HUES64 (cell line): Measurements from ENCODE around the gene MSX1.

Experiments used
- H3K27ac ChIP-seq: 2 replicates; pipeline ENCODE4 v1.7.0; 2013; ENCODE audit warnings: low read depth, low read length, inconsistent platforms
- H3K27me3 ChIP-seq: 2 replicates; pipeline ENCODE4 v1.6.1; 2013; ENCODE audit warnings: mild to moderate bottlenecking, low read length; ENCODE audit not compliant: insufficient read depth
- H3K36me3 ChIP-seq: 2 replicates; pipeline ENCODE4 v1.6.1; 2013; ENCODE audit warnings: mild to moderate bottlenecking, low read length; ENCODE audit not compliant: insufficient read depth
- H3K4me1 ChIP-seq: 2 replicates; pipeline ENCODE4 v1.6.1; 2013; ENCODE audit warnings: mild to moderate bottlenecking, low read length, moderate library complexity; ENCODE audit not compliant: insufficient read depth
- H3K4me3 ChIP-seq: 2 replicates; pipeline ENCODE4 v1.5.1; 2013; ENCODE audit warnings: mild to moderate bottlenecking, low read length, moderate library complexity
- H3K9ac ChIP-seq: 2 replicates; pipeline ENCODE4 v1.6.1; 2013; ENCODE audit warnings: mild to moderate bottlenecking, low read depth, low read length
- H3K9me3 ChIP-seq: 2 replicates; pipeline ENCODE4 v1.6.1; 2013; ENCODE audit warnings: low read depth, low read length; ENCODE audit not compliant: insufficient read depth
- WGBS: fragments of 150-250, 120-280 bp; methylation state at CpG from one replicate; pipeline ENCODE4 v1.1.7; 2013; ENCODE audit warnings: missing lambda C conversion rate; 5-methylcytosine and 5-hydroxymethylcytosine counted together

MSX1 gene

DNA sequence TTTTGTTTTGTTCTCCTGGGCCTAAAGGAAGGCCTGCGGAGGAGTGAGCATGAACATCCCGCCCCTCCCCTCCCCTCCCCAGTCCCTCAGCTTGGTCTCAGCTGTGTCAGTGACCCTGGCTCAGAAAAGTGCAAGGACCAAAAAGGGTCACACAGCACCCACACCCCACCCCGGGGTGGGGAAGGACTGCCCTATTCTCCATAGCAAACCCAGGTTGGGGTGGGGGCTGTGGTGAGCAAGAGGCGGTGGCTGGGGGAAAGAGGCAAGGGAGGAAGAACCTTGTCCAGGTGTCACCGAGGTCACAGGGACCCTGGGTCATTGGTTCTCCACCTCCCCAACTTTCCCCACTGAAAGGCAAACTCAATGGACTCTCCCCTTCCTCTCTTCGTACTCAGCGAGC lies 7.6 kb upstream of the MSX1 start:
- Histone ChIP-seq H3K9ac (no peak overlapping the region), H3K27me3 (peaks cover 98% of the 10 kb centered on the region), H3K9me3 (0 out of 2 replicates have a peak, but pooled peaks cover 2% of the 10 kb centered on the region), H3K36me3 (no peaks in the 10 kb centered on the region), H3K4me3 (no peak overlapping the region), H3K4me1 (peaks cover 23% of the 10 kb centered on the region; the same call in 1 of the 2 replicates), H3K27ac (no peak overlapping the region)
- WGBS: 77% methylated on average over 5 of the region's 7 CpGs

DNA sequence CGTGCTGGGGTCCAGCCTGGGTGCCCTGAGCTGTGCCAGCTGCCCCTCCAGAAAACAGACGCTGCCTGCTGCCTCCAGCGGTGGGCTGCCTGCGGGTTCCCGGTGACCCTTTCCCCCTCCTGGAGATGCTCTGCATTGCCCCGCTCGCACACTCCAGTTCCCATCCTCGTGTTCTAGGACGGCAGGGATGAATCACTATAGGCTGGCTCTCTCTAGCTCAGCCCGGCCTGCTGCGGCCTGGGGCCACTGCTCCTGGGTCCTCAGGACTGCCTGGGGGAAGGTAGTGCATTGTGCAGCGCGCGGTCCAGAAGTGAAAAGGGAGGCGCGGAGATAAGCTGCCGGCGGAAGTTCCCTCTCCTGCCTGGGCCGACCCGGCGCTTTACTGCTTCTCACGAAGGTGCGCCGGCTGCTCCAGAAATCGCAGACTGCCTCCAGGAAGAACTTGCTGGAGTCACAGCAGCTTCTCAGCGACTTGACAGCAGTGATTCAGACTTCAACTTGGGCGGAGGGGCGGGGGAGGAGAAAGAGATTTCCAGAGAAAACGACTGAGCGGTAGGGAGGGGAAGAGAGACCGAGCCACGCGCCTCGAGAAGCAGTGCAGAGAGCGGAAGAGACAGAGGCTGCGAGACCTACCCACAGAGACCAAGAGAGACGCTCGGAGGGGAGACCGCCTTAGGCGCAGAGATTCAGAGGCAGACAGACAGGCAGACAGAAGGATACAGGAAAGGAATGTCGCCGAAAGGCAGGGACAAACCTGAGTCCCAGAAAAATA lies 6.7 kb upstream of the MSX1 start:
- peaks cover 23% of the 10 kb centered on the region; the same call in 1 of the 2 replicates for H3K4me1 ChIP-seq
- H3K9me3 ChIP-seq: 0 out of 2 replicates have a peak, but pooled peaks cover 2% of the 10 kb centered on the region
- no peak overlapping the region for H3K27ac ChIP-seq
- WGBS: 3% methylated on average over 42 of the region's 42 CpGs
- H3K4me3 ChIP-seq: peak overlapping the region; percentile 26; the same call in 1 of the 2 replicates
- no peak overlapping the region for H3K9ac ChIP-seq
- peaks cover 98% of the 10 kb centered on the region for H3K27me3 ChIP-seq
- H3K36me3 ChIP-seq: no peaks in the 10 kb centered on the region

GRCh38 chr4:4853371-4853823 lies 6.1 kb upstream of the MSX1 start:
- no peak overlapping the region for H3K9ac ChIP-seq
- 3% methylated on average over 26 of the region's 26 CpGs for WGBS
- peaks cover 100% of the 10 kb centered on the region for H3K27me3 ChIP-seq
- no peaks in the 10 kb centered on the region for H3K36me3 ChIP-seq
- 0 out of 2 replicates have a peak, but pooled peaks cover 2% of the 10 kb centered on the region for H3K9me3 ChIP-seq
- peak overlapping the region; percentile 26; the same call in 1 of the 2 replicates for H3K4me3 ChIP-seq
- H3K4me1 ChIP-seq: peaks cover 23% of the 10 kb centered on the region; the same call in 1 of the 2 replicates
- no peak overlapping the region for H3K27ac ChIP-seq

GRCh38 chr4:4853921-4854648 lies 5.4 kb upstream of the MSX1 start:
- no peak overlapping the region for H3K9ac ChIP-seq
- H3K9me3 ChIP-seq: 0 out of 2 replicates have a peak, but pooled peaks cover 2% of the 10 kb centered on the region
- no peak overlapping the region for H3K4me3 ChIP-seq
- WGBS: 14% methylated on average over 19 of the region's 24 CpGs
- peaks cover 100% of the 10 kb centered on the region for H3K27me3 ChIP-seq
- H3K36me3 ChIP-seq: no peaks in the 10 kb centered on the region
- H3K27ac ChIP-seq: no peak overlapping the region
- H3K4me1 ChIP-seq: peaks cover 29% of the 10 kb centered on the region; the same call in 1 of the 2 replicates

- Histone ChIP-seq H3K36me3 (no peaks in the 10 kb centered on the region), H3K4me3 (no peak overlapping the region), H3K9ac (no peak overlapping the region), H3K27ac (no peak overlapping the region), H3K9me3 (0 out of 2 replicates have a peak, but pooled peaks cover 2% of the 10 kb centered on the region), H3K4me1 (peaks cover 30% of the 10 kb centered on the region; the same call in 1 of the 2 replicates), H3K27me3 (peaks cover 97% of the 10 kb centered on the region)
- 2% methylated on average over 29 of the region's 31 CpGs for WGBS
Observed at GRCh38 chr4:4854649-4855295, 4.7 kb upstream of the MSX1 start.

- 0 out of 2 replicates have a peak, but pooled peaks cover 1% of the 10 kb centered on the region for H3K9me3 ChIP-seq
- peak overlapping the region; percentile 22; the same call in 1 of the 2 replicates for H3K4me3 ChIP-seq
- H3K4me1 ChIP-seq: peaks cover 30% of the 10 kb centered on the region; the same call in 1 of the 2 replicates
- H3K9ac ChIP-seq: no peak overlapping the region
- 1% methylated on average over 33 of the region's 33 CpGs for WGBS
- H3K36me3 ChIP-seq: no peaks in the 10 kb centered on the region
- no peak overlapping the region for H3K27ac ChIP-seq
- H3K27me3 ChIP-seq: peaks cover 97% of the 10 kb centered on the region
Observed at GRCh38 chr4:4855301-4856070, 4.0 kb upstream of the MSX1 start.

GRCh38 chr4:4856071-4857000 lies 3.1 kb upstream of the MSX1 start:
- H3K4me3 ChIP-seq: peak overlapping the region; percentile 22; the same call in 1 of the 2 replicates
- WGBS: 1% methylated on average over 61 of the region's 61 CpGs
- H3K27ac ChIP-seq: no peak overlapping the region
- H3K27me3 ChIP-seq: peaks cover 97% of the 10 kb centered on the region
- no peaks in the 10 kb centered on the region for H3K36me3 ChIP-seq
- peaks cover 34% of the 10 kb centered on the region; the same call in 1 of the 2 replicates for H3K4me1 ChIP-seq
- H3K9ac ChIP-seq: no peak overlapping the region
- no peaks in the 10 kb centered on the region for H3K9me3 ChIP-seq

DNA sequence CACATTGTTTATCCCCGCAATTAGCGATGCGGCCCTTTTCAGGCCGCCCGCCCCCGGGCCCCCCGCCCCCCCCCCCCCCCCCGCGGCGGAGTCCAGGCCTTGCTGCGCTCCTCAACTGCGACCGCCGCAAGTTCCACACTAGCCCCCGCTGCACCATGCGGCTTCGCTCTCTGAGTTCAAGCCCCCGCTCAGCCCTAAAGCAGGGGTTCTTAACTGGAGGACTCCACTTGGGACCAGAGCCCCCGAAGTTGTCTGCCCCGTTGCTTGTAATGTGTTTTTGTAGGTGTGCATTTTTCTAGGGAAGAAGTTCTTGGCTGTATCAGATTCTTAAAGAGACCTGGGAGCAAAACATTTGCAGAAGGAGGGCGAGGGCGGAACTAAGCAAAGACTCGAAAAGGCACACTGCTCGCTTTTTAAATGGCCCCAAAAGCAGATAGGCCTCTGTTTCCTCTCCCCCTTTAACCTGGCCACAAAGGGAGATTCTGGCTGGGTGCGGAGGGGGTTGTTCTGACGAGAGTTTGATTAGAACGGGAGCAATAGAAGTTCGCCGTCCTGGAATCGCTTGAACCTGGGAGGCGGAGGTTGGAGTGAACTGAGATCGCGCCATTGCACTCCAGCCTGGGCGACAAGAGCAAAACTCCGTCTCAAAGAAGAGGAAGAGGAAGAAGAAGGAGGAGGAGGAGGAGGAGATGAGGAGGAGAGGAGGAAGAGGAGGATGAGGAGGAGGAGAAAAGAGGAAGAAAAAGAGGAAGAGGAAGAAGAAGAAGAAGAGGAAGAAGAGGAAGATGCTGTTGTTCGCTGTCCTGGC lies 2.3 kb upstream of the MSX1 start:
- Histone ChIP-seq H3K4me1 (peaks cover 40% of the 10 kb centered on the region; the same call in 1 of the 2 replicates), H3K4me3 (no peak overlapping the region), H3K9ac (no peak overlapping the region), H3K27ac (no peak overlapping the region), H3K36me3 (no peaks in the 10 kb centered on the region), H3K27me3 (peaks cover 97% of the 10 kb centered on the region), H3K9me3 (no peaks in the 10 kb centered on the region)
- WGBS: 4% methylated on average over 32 of the region's 36 CpGs

GRCh38 chr4:4857809-4858508 lies 1.5 kb upstream of the MSX1 start:
- Histone ChIP-seq H3K36me3 (no peaks in the 10 kb centered on the region), H3K4me1 (peaks cover 36% of the 10 kb centered on the region; the same call in 1 of the 2 replicates), H3K9me3 (no peaks in the 10 kb centered on the region), H3K27ac (no peak overlapping the region), H3K4me3 (no peak overlapping the region), H3K27me3 (peaks cover 97% of the 10 kb centered on the region), H3K9ac (no peak overlapping the region)
- WGBS: 2% methylated on average over 41 of the region's 42 CpGs
